ENCODE results near the gene STX7.

Gene STX7

GRCh38 chr6:132466952-132467351 lies 46.0 kb downstream of the STX7 start:
- no peak for DNase-seq

- DNase-seq = no peak
Measured at GRCh38 chr6:132465530-132466485, 47.1 kb downstream of the STX7 start.

- no peak for DNase-seq
Measured at GRCh38 chr6:132464538-132465256, 48.2 kb downstream of the STX7 start.

- no peak for DNase-seq
Measured at GRCh38 chr6:132461958-132462357, 51.0 kb downstream of the STX7 start.

- DNase-seq = no peak
Measured at GRCh38 chr6:132459605-132459952, 53.3 kb downstream of the STX7 start.

- no peak for DNase-seq
Measured at GRCh38 chr6:132458887-132459604, 53.9 kb downstream of the STX7 start.

GRCh38 chr6:132456700-132457143 lies 56.2 kb downstream of the STX7 start:
- no peak for DNase-seq

GRCh38 chr6:132446855-132447241 lies 66.1 kb downstream of the STX7 start:
- DNase-seq = no peak

- DNase-seq = no peak
Measured at GRCh38 chr6:132446141-132446854, 66.6 kb downstream of the STX7 start.

- no peak for DNase-seq
Measured at GRCh38 chr6:132445201-132445951, 67.5 kb downstream of the STX7 start.

GRCh38 chr6:132443206-132443605 lies 69.7 kb downstream of the STX7 start:
- no peak for DNase-seq

GRCh38 chr6:132430110-132430509 lies 82.8 kb downstream of the STX7 start:
- no peak for DNase-seq

- no peak for DNase-seq
Measured at GRCh38 chr6:132425176-132425575, 87.7 kb downstream of the STX7 start.

- no peak for DNase-seq
Measured at GRCh38 chr6:132423839-132424238, 89.1 kb downstream of the STX7 start.

- no peak for DNase-seq
Measured at GRCh38 chr6:132418235-132418965, 94.5 kb downstream of the STX7 start.

- DNase-seq = no peak
Measured at GRCh38 chr6:132414761-132415160, 98.2 kb downstream of the STX7 start.

- DNase-seq = no peak
Measured at GRCh38 chr6:132414322-132414721, 98.6 kb downstream of the STX7 start.

- no peak for DNase-seq
Measured at GRCh38 chr6:132413499-132413802, 99.5 kb downstream of the STX7 start.

- DNase-seq = no peak
Measured at GRCh38 chr6:132412656-132413498, 100.0 kb downstream of the STX7 start.

- no peak for DNase-seq
Measured at GRCh38 chr6:132411296-132411695, 101.6 kb downstream of the STX7 start.

GRCh38 chr6:132410830-132411229 lies 102.1 kb downstream of the STX7 start:
- no peak for DNase-seq

All from NCI-H526 (cell line).